ENCODE data around the gene DIPK1B.
"Not testable (repeated sequence)": the region's sequence is repeated elsewhere in the genome, so short reads cannot be mapped to it uniquely, and the experiment has no call there.

DIPK1B gene

GRCh38 chr9:136700304-136700703 lies 12.1 kb upstream of the DIPK1B start:
- DNase-seq = no peak

- no peak for DNase-seq
Observed at GRCh38 chr9:136700959-136701667, 11.3 kb upstream of the DIPK1B start.

GRCh38 chr9:136701668-136702053 lies 10.7 kb upstream of the DIPK1B start:
- no peak for DNase-seq

DNA sequence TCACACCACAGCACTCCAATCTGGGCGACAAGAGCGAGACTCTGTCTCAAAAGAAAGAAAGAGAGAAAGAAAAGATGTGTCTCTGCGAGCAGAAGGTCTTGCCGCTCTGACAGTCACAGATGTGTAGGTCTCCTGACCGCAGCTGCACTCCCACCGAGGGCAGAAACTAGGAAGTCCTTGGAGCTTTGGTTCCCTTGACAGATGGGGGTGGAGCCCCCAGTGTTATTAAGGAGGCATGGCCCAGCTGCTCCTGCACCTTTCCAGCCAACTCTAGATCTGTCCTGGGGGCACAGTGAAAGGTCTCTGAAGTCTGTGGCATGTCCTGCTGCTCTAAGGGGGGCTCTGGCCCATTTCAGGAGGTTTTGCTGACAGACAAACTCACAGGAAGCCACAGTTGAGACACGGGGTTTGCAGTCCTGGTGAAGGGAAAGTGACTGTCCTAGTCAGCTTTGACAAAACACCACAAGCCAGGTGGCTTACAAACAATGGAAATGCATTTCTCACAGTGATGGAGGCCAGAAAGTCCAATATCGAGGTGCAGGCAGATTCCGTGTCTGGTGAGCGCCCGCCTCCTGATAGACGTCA lies 9.0 kb upstream of the DIPK1B start:
- no peak for DNase-seq

- DNase-seq = not testable (repeated sequence)
Observed at GRCh38 chr9:136704741-136705140, 7.6 kb upstream of the DIPK1B start.

- no peak for DNase-seq
Observed at GRCh38 chr9:136705564-136705963, 6.8 kb upstream of the DIPK1B start.

- DNase-seq = no peak
Observed at GRCh38 chr9:136707011-136707410, 5.4 kb upstream of the DIPK1B start.

GRCh38 chr9:136707849-136708517 lies 4.4 kb upstream of the DIPK1B start:
- DNase-seq = no peak

GRCh38 chr9:136709454-136710109 lies 2.8 kb upstream of the DIPK1B start:
- no peak for DNase-seq

GRCh38 chr9:136710543-136710942 lies 1.8 kb upstream of the DIPK1B start:
- no peak for DNase-seq

DNA sequence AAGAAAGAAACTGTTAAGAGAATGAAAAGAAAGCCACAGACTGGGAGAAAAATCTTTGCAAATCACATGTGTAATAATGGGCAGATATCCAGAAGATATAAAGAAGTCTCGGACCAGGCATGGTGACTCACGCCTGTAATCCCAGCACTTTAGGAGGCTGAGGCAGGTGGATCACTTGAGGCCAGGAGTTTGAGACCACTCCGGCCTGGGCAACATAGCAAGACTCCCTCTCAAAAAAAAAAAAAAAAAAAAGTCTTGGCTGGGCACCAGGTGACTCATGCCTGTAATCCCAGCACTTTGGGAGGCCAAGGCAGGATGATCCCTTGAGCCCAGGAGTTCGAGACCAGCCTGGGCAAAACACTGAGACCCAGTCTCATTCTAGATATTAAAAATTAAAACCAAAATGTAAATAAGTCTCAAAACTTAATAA lies 1.1 kb upstream of the DIPK1B start:
- not testable (repeated sequence) for DNase-seq

- DNase-seq = no peak
Observed at GRCh38 chr9:136712690-136713544, 545 bp downstream of the DIPK1B start.

GRCh38 chr9:136713550-136713949 lies 1.2 kb downstream of the DIPK1B start:
- DNase-seq = no peak

- no peak for DNase-seq
Observed at GRCh38 chr9:136714096-136714892, 1.9 kb downstream of the DIPK1B start.

GRCh38 chr9:136714893-136715274 lies 2.5 kb downstream of the DIPK1B start:
- no peak for DNase-seq

DNA sequence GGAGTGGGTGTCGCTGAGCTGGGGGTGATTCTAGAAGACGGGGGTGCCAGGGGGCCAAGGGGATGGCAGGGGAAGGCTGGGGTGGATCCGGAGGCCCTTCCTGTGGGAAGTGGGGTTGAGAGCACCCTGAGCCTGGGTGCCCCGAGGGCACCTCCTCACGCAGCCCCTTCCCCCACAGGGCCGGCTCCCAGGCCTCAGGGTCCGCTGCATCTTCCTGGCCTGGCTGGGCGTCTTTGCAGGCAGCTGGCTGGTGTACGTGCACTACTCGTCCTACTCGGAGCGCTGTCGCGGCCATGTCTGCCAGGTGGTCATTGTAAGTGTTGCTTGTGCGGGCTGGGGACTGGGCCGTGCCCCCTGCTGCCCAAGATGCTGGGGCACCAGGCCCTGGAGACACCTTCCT lies 5.0 kb downstream of the DIPK1B start:
- no peak for DNase-seq

DNA sequence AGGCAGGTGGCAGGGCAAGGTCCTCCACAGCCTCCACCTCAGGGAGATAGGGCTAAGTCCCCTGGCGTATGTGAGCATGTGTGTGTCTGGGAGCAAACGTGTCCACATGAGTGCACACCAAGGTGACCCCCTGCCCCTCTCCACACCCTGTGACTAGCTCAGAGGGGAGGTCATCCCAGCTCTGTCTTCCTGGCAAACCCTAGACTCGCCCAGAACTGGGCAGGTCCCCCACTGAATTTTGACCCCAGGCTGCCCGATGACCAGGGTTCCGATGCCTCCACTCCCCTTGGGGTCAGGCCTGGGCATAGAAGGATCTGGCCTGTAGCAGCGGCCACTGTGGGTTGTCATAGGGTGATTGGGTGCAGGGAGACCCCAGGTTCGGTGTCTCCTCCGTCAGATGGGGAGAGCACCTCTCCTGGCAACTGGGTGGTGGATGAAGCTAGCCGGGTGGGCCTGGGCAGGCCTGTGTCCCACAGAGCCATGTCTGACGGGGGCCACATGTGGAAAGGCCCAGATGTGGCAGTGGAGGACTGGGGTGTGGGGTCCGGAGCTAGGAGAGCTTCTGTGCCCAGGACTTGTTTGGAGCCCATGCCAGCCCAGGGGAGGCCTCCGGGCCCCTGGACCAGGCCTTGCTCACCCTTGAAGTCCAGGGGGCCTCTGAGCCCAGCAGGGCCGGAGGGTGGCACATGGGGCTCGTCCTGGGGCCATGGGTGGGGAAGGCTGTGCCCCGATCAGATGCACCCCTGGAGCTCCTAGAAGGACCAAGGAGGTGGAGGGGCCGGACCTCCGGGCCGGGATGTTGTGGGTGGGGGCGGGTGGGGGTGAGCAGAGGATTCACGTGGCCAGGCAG lies 6.2 kb downstream of the DIPK1B start:
- no peak for DNase-seq

- no peak for DNase-seq
Observed at GRCh38 chr9:136719195-136719880, 7.0 kb downstream of the DIPK1B start.

DNA sequence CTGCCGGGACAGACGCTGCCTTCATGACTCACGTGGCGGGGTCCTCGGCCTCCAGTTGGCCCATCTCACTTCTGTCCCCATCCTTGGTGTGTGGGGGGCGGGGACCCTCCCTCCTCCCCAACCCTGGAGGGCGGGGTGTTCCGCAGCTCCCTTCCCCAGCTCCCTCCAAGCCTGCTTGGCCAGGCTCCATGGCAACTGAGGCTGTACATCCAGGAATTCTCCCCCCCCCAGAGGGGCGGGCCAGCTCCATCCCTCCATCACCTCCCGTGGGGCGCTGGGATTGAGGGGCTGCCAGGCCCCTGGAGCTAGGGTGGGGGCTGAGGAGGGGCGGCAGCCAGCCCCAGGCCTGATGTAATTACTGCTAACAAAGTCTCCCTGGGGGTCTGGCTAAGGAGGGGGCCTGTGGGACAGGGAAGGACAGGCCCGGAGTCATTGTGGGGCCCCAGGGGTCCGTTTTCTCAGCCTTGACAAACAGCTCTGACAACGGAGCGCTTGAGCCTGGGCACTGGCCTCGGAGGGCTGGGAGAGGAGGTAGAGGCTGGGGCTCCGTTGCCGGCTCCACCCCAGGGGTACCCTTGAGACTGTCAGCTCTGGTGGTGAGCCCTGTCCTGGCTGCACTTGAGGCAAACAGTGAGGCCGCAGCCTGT lies 8.0 kb downstream of the DIPK1B start:
- DNase-seq = no peak

DNA sequence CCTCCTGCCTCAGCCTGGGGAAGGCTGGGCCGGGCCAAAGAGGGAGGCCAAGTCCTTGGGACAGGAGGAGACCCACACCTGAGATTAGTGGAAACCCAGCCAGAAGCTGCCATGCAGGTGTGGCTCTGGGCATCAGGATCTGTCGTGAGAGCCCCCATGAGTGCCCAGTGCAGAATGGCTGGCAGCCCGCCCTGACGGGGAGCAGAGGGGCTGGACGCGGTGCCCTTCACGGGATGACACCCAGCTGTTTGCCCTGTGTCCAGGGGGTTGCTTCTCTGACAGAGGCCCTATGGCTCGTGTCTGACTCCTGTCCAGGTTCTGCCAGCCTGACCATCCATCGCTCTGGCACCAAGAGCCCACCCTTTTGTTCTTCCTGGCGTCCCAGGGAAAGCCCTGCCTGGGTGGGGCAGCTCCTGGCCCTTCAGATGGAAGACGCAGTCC lies 8.5 kb downstream of the DIPK1B start:
- DNase-seq = no peak

Measured in NCI-H2081 treated with DMSO at 0.1 percent for 48 hours (cell line).